OCI-M2 (cell line): ENCODE data around the gene INTS7.
"Not testable (repeated sequence)": the region's sequence is repeated elsewhere in the genome, so short reads cannot be mapped to it uniquely, and the experiment has no call there.

Experiments used
- DNase-seq: peaks from one replicate; lab custom pipeline; 2025; ENCODE audit not compliant: unreplicated experiment; lab: John Stamatoyannopoulos, UW

INTS7 gene

GRCh38 chr1:211986628-211987254 lies 48.6 kb downstream of the INTS7 start:
- no peak for DNase-seq

- no peak for DNase-seq
These were observed 49.6 kb downstream of the INTS7 start for GRCh38 chr1:211985556-211986264.

GRCh38 chr1:211978596-211978995 lies 56.8 kb downstream of the INTS7 start:
- DNase-seq: no peak

- DNase-seq: no peak
These were observed 60.0 kb downstream of the INTS7 start for GRCh38 chr1:211975152-211975941.

GRCh38 chr1:211973541-211973940 lies 61.8 kb downstream of the INTS7 start:
- no peak for DNase-seq

- no peak for DNase-seq
These were observed 67.0 kb downstream of the INTS7 start for GRCh38 chr1:211968200-211968834.

GRCh38 chr1:211967704-211968103 lies 67.7 kb downstream of the INTS7 start:
- DNase-seq: no peak

- no peak for DNase-seq
These were observed 70.1 kb downstream of the INTS7 start for GRCh38 chr1:211965108-211965805.

GRCh38 chr1:211959680-211960079 lies 75.7 kb downstream of the INTS7 start:
- DNase-seq: no peak

- no peak for DNase-seq
These were observed 76.1 kb downstream of the INTS7 start for GRCh38 chr1:211959221-211959620.

- not testable (repeated sequence) for DNase-seq
These were observed 81.3 kb downstream of the INTS7 start for GRCh38 chr1:211954028-211954427.

- DNase-seq: not testable (repeated sequence)
These were observed 81.8 kb downstream of the INTS7 start for GRCh38 chr1:211953543-211953942.

GRCh38 chr1:211952299-211952698 lies 83.1 kb downstream of the INTS7 start:
- no peak for DNase-seq

- DNase-seq: no peak
These were observed 83.5 kb downstream of the INTS7 start for GRCh38 chr1:211951856-211952255.

- no peak for DNase-seq
These were observed 87.0 kb downstream of the INTS7 start for GRCh38 chr1:211948377-211948776.

- no peak for DNase-seq
These were observed 87.7 kb downstream of the INTS7 start for GRCh38 chr1:211947396-211948295.

GRCh38 chr1:211944733-211945500 lies 90.4 kb downstream of the INTS7 start:
- DNase-seq: no peak

GRCh38 chr1:211942583-211942982 lies 92.8 kb downstream of the INTS7 start:
- DNase-seq: no peak

- no peak for DNase-seq
These were observed 95.4 kb downstream of the INTS7 start for GRCh38 chr1:211939876-211940468.
